ES-I3 (cell line): ENCODE data around the gene FAM98C.
"Not testable (repeated sequence)": the region's sequence is repeated elsewhere in the genome, so short reads cannot be mapped to it uniquely, and the experiment has no call there.

Source experiments
- H3K36me3 ChIP-seq: 2 replicates; pipeline ENCODE4 v1.6.1; 2013; ENCODE audit warnings: mild to moderate bottlenecking, low read length, control low read depth, moderate library complexity; ENCODE audit not compliant: insufficient read depth
- H3K4me1 ChIP-seq: 2 replicates; pipeline ENCODE4 v1.6.1; 2013; ENCODE audit warnings: mild to moderate bottlenecking, control low read depth, low read length; ENCODE audit not compliant: insufficient read depth
- H3K9ac ChIP-seq: 2 replicates; pipeline ENCODE4 v1.6.1; 2013; ENCODE audit warnings: low read depth, mild to moderate bottlenecking, low read length, moderate library complexity
- H3K9me3 ChIP-seq: 2 replicates; pipeline ENCODE4 v1.6.1; 2013; ENCODE audit warnings: mild to moderate bottlenecking, low read length, moderate library complexity; ENCODE audit not compliant: control insufficient read depth, insufficient read depth

FAM98C gene

GRCh38 chr19:38417544-38418506, 14.9 kb downstream of the FAM98C start:
- Histone ChIP-seq H3K4me1 (no peaks in the 10 kb centered on the region; the same call in 1 of the 2 replicates), H3K9ac (peak overlapping the region; percentile 75), H3K36me3 (no peaks in the 10 kb centered on the region), H3K9me3 (no peaks in the 10 kb centered on the region)

GRCh38 chr19:38420935-38421334, 18.0 kb downstream of the FAM98C start:
- Histone ChIP-seq H3K4me1 (peaks cover 5% of the 10 kb centered on the region; the same call in 1 of the 2 replicates), H3K36me3 (no peaks in the 10 kb centered on the region)

GRCh38 chr19:38421856-38422255, 19.0 kb downstream of the FAM98C start:
- H3K4me1 ChIP-seq: peaks cover 5% of the 10 kb centered on the region; the same call in 1 of the 2 replicates

More at GRCh38 chr19:38420935-38421334, 18.0 kb downstream of the FAM98C start:
- no peak overlapping the region for H3K9ac ChIP-seq
- no peaks in the 10 kb centered on the region for H3K9me3 ChIP-seq

GRCh38 chr19:38422438-38422837, 19.5 kb downstream of the FAM98C start:
- no peak overlapping the region for H3K9ac ChIP-seq
- no peaks in the 10 kb centered on the region for H3K36me3 ChIP-seq
- no peaks in the 10 kb centered on the region for H3K9me3 ChIP-seq
- H3K4me1 ChIP-seq: peaks cover 5% of the 10 kb centered on the region; the same call in 1 of the 2 replicates

More at GRCh38 chr19:38421856-38422255, 19.0 kb downstream of the FAM98C start:
- no peak overlapping the region for H3K9ac ChIP-seq
- no peaks in the 10 kb centered on the region for H3K36me3 ChIP-seq
- H3K9me3 ChIP-seq: no peaks in the 10 kb centered on the region

- Histone ChIP-seq H3K9me3 (no peaks in the 10 kb centered on the region), H3K36me3 (no peaks in the 10 kb centered on the region), H3K4me1 (peaks cover 5% of the 10 kb centered on the region; the same call in 1 of the 2 replicates), H3K9ac (no peak overlapping the region)
Observed at GRCh38 chr19:38424272-38424671, 21.4 kb downstream of the FAM98C start.

- Histone ChIP-seq H3K9ac (peak overlapping the region; percentile 43), H3K36me3 (no peaks in the 10 kb centered on the region), H3K9me3 (no peaks in the 10 kb centered on the region), H3K4me1 (peaks cover 5% of the 10 kb centered on the region; the same call in 1 of the 2 replicates)
Observed at GRCh38 chr19:38425222-38425809, 22.4 kb downstream of the FAM98C start.

GRCh38 chr19:38425810-38426466, 23.0 kb downstream of the FAM98C start, which contains the start of gene RASGRP4:
Gene RASGRP4 (minus strand): TSS chr19:38426219. CDS start chr19:38426091, 128 bp downstream.
- peaks cover 5% of the 10 kb centered on the region; the same call in 1 of the 2 replicates for H3K4me1 ChIP-seq
- H3K9ac ChIP-seq: peak within 1 kb of the TSS; percentile 43
- H3K36me3 ChIP-seq: no peaks in the 10 kb centered on the region
- H3K9me3 ChIP-seq: no peaks in the 10 kb centered on the region

- H3K9me3 ChIP-seq, H3K4me1 ChIP-seq, H3K9ac ChIP-seq, H3K36me3 ChIP-seq: not testable (repeated sequence)
Observed at GRCh38 chr19:38427035-38427677, 24.3 kb downstream of the FAM98C start.

GRCh38 chr19:38429055-38429810, 26.3 kb downstream of the FAM98C start:
- H3K9ac ChIP-seq: no peak overlapping the region
- H3K36me3 ChIP-seq: no peaks in the 10 kb centered on the region
- H3K9me3 ChIP-seq: no peaks in the 10 kb centered on the region
- peaks cover 7% of the 10 kb centered on the region; the same call in 1 of the 2 replicates for H3K4me1 ChIP-seq

- Histone ChIP-seq H3K9me3 (no peaks in the 10 kb centered on the region), H3K9ac (no peak overlapping the region), H3K4me1 (peaks cover 10% of the 10 kb centered on the region; the same call in 1 of the 2 replicates), H3K36me3 (no peaks in the 10 kb centered on the region)
Observed at GRCh38 chr19:38429811-38430156, 26.9 kb downstream of the FAM98C start.

GRCh38 chr19:38430931-38431330, 28.0 kb downstream of the FAM98C start:
- Histone ChIP-seq H3K9me3 (no peaks in the 10 kb centered on the region), H3K4me1 (peaks cover 10% of the 10 kb centered on the region), H3K36me3 (no peaks in the 10 kb centered on the region), H3K9ac (no peak overlapping the region)

- H3K4me1 ChIP-seq: peaks cover 10% of the 10 kb centered on the region
Observed at GRCh38 chr19:38433268-38433733, 30.4 kb downstream of the FAM98C start, which contains the start of gene RYR1. Gene RYR1 (plus strand): TSS chr19:38433691. CDS start chr19:38433830, 139 bp downstream.

GRCh38 chr19:38434549-38435051, 31.7 kb downstream of the FAM98C start:
- H3K4me1 ChIP-seq: peaks cover 10% of the 10 kb centered on the region
- peak overlapping the region; percentile 57 for H3K9ac ChIP-seq
- H3K9me3 ChIP-seq: no peaks in the 10 kb centered on the region
- no peaks in the 10 kb centered on the region for H3K36me3 ChIP-seq

More at GRCh38 chr19:38433268-38433733, 30.4 kb downstream of the FAM98C start, which contains the start of gene RYR1:
- Histone ChIP-seq H3K9me3 (no peaks in the 10 kb centered on the region), H3K9ac (peak within 1 kb of the TSS; percentile 57), H3K36me3 (no peaks in the 10 kb centered on the region)
